GM19452 (cell line): ENCODE results near the gene ARL6IP5.

Experiments
- ATAC-seq: cut with Tn5 transposase; IDR thresholded peaks from one replicate; pipeline ENCODE4 v1.9.1; 2021; ENCODE audit not compliant: unreplicated experiment

ARL6IP5 gene, protein sequence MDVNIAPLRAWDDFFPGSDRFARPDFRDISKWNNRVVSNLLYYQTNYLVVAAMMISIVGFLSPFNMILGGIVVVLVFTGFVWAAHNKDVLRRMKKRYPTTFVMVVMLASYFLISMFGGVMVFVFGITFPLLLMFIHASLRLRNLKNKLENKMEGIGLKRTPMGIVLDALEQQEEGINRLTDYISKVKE

DNA sequence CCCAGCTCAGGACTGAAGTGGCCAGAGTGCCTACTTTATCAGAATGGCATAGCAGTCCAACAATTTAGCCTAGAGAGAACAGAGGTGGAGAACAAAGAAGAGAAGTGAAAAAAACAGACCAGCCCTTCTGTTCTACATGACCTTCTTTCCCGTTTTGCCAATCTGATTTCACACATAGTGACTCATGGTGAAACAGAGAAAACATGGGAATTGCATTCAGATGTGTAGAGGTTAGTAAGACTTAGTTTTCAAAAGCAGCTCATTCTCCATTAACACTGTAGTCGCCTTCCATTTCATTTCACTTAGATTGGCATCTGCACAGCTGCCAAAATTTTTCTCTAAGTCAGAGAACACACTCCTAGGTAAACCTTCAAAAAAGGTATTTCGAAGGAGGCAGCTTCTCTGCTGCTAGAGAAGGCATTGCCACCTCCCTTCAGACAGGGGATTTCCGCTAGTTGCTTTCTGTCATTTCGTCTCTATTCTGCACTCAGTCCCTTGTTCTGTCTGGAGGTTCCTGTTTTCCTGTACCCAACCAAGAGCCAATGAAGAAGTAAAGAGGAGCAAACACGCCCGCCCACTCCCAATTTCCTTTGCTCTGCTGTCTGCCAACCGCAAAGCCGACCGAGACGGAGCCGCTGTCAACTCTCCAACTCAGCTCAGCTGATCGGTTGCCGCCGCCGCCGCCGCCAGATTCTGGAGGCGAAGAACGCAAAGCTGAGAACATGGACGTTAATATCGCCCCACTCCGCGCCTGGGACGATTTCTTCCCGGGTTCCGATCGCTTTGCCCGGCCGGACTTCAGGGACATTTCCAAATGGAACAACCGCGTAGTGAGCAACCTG, at the start of gene ARL6IP5:
ARL6IP5 (plus strand) TSS at position 612 of the 842 bp plus-strand sequence; CDS start at position 723, 111 bp downstream.
- peak; percentile 48 for ATAC-seq

DNA sequence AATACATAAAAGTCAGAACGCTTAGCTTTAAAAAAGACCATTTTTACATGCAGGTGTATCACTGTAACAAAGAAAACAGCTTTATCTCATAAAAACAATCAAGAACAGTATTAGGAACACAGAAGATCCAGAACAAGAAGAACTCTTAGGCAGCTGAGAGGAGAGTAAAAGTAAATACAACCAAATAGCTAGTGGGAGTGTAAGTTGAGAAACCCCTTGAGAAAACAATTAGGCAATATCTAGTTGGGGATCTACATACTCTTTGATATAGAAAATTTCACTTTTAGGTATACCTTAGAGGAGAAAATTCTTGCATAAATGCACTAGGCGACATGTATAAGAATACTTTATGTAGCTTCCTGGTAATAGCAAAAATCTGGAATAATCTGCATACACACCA, 40.1 kb upstream of the ARL6IP5 start:
- no peak for ATAC-seq

DNA sequence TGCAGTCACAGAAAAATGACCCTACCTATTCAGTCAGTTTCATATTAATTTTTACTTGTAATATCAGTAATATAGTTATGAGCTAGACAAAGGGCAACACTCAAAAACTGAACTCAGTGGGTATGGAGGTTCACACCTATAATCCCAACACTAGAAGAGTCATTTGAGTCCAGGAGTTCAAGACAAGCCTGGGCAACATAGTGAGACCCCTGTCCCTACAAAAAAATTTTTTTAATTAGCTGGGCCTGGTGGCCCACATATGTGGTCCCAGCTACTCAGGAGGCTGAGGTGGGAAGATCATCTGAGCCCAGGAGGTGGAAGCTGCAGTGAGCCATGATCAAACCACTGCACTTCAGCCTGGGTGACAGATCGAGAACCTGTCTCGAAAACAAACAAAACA, 35.7 kb upstream of the ARL6IP5 start:
- no peak for ATAC-seq

DNA sequence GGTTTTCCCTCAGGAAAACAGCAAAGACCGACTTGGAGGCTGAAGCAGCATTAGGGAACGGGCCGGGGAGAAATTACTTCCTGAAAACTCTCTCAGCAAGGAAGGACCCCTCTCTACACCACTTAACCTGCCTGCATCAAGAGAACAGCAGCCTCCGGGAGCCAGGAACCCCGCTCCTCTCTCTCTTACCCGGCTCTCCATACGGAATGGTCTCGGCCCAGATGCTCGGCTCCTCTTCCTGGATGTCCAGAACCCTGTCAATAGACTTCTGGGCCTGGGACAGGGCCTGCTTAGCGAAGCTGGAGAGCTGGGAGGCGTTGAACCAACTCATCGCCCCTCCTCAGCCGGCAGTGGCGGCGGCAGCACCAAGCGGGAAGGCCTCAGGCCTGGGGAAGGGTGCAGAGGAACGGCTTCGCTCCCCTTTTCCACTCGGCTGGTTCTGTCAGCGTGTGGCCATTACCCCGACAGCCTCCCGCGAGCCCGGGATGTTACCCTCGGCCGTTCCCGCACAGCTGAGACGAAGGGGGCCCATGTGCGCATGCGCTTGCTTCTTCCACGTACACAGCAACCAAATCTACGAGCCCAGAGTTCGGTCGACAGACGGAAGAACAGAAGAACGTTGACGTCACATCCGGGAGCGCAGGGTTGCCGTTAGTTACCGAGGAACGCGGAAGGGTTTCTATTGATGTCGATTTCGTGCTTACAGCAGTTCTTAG, 32.8 kb upstream of the ARL6IP5 start, which contains the start of gene TMF1:
TMF1 (minus strand) TSS at position 578 of the 716 bp plus-strand sequence; CDS start at position 331, 247 bp downstream.
- peak; percentile 96 for ATAC-seq

DNA sequence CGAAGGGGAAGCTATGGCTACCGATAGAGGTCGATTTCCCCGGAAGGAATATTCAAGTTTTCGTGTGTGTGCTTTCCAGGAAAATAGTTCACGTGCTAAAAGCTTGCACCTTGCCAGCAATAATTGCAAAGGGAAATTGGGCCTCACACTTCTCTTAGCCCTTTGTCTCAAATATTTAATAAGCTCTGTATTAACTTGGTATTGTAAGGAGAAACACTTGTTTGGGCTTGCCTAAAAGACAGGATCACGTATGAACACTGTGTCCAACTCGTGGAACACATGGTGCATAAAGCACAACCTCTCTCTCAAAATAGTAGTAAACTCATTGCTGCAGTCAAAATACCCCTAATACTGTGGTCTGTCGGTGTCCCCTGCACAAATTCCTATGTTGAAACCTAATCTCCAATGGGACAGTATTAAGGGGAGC, 32.3 kb upstream of the ARL6IP5 start:
- peak; percentile 7 for ATAC-seq

DNA sequence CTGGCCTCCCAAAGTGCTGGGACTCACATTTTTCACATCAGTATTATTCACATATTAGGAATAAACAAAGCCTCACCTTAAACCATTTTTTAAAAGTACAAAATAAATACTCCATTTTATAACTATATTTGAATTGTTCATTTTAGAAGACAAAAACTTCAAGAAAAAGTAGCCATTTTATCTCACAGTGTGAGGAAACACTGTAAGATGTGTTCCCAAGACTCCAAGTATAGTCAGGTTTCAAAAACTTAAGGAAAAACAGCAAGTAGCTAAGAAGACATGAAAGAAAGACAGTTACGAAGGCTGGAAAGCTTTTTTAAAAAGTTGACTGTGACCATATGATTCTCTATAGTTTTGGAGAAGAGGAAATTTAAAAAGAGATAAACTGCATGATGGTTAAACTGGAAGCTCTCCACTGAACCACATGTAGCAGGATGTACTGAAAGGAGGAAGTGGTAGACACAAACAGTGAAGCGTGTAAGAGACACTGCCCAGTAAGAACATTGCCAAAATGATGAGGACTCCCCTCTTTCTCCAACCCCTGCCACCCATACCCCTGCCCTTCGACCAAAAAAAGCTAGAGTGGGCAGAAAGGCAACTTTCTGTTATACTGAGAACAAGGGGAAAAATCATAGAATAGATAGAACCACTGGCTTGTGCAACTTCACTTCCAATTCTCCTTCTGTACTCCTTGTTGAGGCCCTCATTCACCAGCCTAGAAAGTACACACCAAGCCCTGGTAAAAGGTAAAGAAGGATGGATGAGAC, 26.4 kb upstream of the ARL6IP5 start:
- peak; percentile 100 for ATAC-seq

DNA sequence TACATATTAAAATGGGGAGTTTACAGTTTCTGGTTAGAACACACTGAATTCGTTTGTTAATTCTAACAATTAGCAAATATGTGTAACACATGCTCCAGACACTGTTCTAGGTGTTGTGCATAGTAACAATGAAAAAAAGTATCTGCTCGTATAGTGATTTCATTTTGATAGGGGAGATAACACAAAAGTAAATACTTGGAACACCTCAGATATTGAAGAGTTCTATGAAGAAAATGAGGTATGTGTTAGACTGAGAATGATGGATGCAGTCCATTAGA, 25.9 kb upstream of the ARL6IP5 start:
- ATAC-seq: no peak

DNA sequence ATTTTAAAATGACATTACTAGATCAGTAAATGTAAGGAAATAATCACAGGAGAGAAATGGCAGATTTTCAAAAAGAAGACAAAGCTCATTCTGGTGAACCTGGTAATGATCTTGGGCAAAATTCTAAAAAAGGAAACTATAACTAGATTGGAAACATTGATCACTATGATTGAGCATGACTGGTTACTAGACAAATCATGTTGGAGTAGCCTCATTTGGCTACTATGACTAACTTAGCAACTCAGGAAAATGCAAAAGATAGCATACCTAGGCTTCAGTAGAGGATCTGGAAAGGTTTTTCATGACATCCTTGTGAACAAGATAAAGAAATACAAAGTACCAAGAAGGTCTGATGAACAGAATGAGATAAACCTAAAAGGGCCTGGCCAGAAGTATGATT, 25.0 kb upstream of the ARL6IP5 start:
- ATAC-seq: no peak

DNA sequence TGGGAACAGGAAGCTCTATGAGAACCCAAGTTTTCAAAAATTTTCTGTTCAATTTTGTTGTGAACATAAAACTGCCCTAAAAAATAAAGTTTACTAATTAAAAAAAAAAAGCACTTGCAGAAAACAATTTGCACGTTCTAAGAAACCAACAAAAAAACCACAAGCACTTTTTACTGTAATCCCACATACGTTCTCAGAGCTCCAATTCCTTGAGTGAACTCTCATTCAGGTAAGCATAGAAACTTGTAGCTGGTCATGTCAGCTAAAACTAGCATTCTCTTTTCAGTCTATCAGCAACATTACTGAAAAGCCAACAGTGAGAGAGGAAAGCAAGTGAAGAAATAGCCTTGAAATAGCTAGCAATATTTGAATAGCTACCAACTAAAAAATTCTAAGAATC, 21.1 kb upstream of the ARL6IP5 start:
- no peak for ATAC-seq

DNA sequence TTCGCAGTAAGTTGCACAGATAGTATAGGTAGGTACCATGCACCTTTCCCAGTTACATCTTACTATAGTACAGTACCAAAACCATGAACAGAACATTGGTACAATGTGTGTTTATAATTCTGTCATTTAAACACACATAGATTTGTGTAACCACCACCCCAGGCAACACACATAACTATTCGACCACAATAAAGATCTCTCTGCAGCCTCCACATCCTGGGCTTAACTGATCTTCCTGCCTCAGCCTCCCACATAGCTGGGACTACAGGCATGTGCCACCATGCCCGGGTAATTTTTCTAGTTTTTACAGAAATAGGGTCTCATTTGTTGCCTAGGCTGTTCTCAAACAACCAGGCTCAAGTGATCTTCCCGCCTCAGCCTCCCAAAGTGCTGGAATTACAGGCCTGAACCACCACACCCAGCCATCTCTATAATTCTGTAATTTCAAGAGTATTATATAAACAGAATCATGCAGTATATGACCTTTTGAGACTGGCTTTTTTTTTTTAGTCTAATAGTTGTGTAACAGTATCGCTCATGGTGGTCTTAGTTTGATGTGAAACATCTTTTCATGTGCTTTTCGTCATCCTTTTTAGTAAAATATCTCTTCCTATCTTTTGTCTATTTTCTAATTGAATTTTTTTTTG, 19.3 kb upstream of the ARL6IP5 start:
- no peak for ATAC-seq

DNA sequence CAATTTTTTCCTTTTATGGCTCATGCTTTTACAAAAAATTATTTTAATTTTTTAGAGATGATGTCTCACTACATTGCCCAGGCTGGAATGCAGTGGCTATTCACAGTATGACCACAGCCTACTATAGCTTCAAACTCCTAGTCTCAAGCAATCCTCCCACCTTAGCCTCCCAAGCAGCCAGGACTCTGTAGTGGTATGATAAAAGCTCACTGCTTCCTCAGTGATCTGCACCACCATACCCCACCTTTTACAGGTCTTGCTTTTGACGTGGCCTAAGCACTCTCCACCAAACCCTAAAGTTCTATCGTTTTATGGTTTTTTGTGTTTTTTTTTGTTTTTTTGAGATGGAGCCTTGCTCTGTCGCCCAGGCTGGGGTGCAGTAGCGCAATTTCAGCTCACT, 18.6 kb upstream of the ARL6IP5 start:
- ATAC-seq: no peak

DNA sequence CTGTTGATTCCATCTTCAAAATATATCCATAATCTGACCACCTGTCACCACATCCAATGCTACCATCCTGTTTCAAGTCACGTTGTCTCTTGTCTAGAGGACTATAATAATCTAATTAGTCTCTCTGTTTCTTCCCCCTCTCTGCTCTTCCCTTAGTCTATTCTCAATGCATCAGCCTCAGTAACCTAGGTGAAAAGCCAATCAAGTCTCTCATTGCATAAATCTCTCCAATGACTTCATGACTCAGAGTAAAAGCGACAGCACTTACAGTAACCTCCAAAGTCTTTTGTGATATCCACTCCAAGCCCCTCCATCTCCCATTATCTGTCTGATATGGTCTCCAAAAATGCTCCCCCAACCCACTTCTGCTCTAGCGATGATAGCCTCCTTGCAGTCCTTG, 11.8 kb upstream of the ARL6IP5 start:
- no peak for ATAC-seq

DNA sequence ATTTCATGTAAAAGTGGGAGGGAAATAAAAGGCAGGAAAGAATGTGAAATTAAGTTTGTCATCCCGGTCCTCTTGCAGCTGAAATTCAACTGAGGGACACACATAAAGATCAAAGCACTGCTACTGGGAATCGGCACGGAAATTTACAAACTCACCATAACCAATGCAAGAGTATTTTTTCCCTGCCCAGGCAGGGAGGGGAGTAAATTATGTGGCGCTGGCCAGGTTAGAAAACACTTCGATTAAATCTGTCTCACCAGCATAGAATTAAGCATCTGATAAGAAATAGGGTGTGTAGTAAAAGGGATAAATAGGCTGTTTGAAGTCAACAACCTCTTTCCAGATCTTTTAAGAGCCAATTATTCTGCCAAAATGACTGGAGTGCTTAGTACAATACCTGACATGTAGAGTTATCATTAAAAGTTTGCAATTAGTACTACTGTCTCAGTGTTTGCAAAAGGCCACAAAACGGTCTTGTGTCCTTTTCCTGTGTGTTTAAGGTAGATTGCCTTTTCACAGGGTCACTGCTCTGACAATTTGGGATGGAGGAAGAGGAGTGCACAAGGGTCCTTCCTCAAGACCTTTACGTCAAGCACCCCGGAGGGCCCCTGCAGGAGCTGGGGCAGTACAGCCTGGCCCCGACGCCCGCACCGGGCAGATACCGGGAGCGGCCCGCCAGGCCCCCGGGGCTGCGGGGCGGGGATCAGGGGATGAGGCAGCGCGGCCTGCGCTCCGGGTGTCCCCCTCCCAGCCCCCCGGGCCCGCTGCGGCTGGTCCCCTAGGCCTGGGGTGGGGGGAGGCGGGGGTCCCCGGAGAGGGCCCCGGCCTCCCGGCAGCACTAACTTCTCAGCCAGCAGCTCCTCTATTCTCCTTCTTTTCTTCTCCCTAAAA, 5.2 kb upstream of the ARL6IP5 start:
- peak; percentile 8 for ATAC-seq

DNA sequence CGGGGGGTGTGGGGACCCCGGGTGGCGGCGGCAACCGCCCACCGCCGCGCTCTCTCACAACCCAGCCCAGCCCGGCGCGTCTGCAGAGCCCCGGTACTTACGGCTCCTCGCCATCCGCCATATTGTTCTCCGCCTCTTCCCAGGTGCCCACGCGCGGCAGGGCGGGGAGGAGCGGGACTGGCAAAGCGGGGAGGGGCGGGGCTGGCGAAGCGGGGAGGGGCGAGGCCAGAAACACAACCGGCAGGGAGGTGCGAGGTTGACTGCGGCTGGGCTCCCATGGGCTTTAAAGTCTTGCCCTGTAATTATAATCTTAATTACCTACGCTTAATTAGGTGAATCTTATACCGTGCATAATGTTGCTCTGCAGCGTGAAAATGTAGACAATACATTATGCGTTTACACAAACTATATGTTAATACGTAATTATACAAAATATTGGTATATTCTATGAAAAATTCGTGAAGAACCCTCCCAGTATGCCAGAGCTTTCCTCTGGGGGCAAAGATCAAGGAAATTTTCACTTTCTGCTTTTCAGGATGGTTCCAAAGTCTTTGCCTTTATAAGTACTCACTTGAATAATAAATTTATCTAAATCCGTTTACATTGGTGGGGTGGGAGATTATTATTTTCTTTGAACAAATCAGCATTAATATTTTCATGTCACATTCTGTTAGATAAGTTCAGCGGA, 4.4 kb upstream of the ARL6IP5 start, which contains the start of gene UBA3:
UBA3 (minus strand) TSS at position 133 of the 688 bp plus-strand sequence; CDS start at position 121, 12 bp downstream.
- peak; percentile 44 for ATAC-seq

DNA sequence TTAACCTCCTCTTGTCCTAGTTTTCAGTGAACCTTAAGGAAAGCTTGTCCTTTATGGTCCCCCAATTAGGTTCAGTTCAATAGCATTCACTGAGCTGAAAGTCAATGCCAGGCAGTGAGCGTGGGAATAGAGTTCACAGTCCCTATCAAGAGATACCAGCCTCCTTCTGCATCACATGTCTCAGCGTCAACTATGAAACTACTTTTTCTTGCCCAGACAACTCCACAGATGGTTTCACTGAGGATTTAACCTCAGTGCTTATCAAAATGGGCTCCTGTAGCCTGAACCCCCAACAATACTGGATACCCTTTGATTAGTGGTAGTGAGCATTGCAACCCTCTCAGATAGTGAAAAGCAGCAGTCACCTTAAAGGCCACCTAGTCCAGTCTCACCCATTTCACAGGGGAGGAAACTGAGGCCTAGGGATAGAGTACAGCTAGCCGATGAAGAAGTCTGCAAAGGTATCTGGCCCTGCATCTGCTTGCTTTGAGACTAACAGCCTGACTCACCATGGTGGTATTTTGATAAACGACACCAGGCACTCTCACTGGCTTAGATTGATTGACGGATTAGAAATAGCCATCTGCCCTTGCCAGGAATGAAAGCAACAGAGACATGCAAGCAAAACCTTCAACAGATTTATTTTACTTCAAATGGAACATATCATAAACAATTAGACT, 3.0 kb upstream of the ARL6IP5 start:
- ATAC-seq: no peak

DNA sequence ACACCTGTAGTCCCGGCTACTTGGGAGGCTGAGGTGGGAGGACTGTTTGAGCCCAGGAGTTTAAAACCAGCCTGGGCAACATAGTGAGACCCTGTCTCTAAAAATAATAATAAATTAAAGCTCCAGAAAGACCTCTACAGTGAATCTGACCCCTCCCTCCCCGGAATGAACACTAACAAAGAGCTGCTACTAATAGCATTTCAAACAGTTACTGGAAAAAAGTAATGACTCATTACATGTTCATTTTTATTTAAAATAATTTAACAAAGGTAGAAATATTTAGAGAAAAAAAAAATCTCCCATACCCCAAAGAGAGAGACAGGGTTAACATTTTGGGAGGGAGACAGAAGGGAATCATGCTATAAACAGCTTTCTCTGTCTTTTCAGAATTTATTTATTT, 2.4 kb upstream of the ARL6IP5 start:
- ATAC-seq: no peak

DNA sequence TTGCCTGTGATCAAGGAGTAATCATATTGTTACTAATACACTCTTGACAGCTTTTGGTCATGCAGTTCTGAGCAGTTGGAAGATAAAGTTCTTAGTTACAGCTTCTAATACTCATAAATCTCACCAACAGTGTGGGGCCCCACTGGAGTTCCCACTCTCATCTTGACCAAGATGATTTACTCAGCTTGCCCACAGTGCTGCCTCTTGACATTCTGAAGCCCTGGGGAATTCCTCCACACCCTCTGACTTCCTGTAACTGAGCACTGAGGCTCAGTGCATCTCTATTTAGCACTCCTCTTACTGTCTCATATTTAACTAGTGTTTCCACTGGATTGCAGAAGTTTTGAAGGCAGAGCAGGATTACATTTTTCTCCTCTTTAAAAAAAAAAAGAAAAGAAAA, 1.9 kb upstream of the ARL6IP5 start:
- peak; percentile 64 for ATAC-seq

DNA sequence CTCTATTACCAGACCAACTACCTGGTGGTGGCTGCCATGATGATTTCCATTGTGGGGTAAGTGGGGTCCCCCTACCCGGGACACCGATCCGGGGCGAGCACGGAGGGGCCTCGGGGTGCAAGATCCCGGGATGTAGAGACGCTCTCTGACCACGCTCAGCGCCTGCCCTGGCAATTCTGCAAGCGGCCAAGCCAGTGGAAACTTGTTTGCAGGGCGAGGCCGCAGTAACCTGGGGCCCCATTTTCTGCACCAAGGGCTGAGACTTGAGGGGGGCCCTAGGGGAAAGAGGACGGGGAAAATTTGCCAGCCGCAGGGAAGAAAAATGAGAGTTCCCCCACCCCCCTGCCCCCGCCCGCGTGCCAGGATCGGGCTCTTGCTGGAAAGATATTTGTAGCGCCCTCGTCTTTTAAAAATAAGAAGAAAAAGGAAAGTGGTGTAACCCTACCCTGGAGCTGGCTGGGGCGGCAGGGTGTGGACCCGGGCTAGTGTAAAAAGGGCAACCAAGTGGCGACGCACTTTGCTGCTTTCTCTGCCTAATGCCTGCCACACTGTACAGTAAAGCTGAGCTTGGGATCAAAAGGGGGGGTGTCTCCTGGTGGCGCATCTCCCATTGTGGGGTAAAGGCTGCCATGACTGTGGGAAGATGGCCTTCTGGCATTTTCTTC, 563 bp downstream of the ARL6IP5 start:
- no peak for ATAC-seq
